Bronchial epithelial cell (primary cell): ENCODE results near the gene RFX5. TPM values are rescaled to one million over a fixed set of nuclear protein-coding genes. Genes with fewer than 3 reads are reported as not detected.
A peak's percentile ranks its signal among the peaks of the same experiment; 100 is the strongest.

Experiments
- DNase-seq: peaks from one replicate; pipeline ENCODE4 v3.0.0-alpha.2; 2010; ENCODE audit warnings: low read depth
- FAIRE-seq: peaks from 2 replicates; lab custom pipeline; 2011; peaks lifted over from hg19 to GRCh38; lab: Jason Lieb, UNC
- H3K27me3 ChIP-seq: 2 replicates; pipeline ENCODE4 v1.5.1; 2011; ENCODE audit warnings: low read length; ENCODE audit not compliant: control insufficient read depth, insufficient read depth
- H3K36me3 ChIP-seq: 2 replicates; pipeline ENCODE4 v1.5.1; 2011; ENCODE audit warnings: low read length; ENCODE audit not compliant: control insufficient read depth, insufficient read depth
- H3K4me3 ChIP-seq: 2 replicates; pipeline ENCODE4 v1.5.1; 2011; ENCODE audit warnings: mild to moderate bottlenecking, low read depth, low read length, control low read depth
- total RNA-seq: library from RNA; depleted of rRNA; stranded (reverse); fragments of >200 nt; gene quantifications from 2 replicates; pipeline ENCODE4 v1.2.1, GENCODE V29; 2014
- TF ChIP-seq, protein P1 (sequence below): IDR thresholded peaks from 2 replicates; pipeline ENCODE4 v1.5.1; 2011; ENCODE audit warnings: mild to moderate bottlenecking, moderate library complexity, low read length, control low read depth, inconsistent platforms; ENCODE audit not compliant: insufficient read depth, severe bottlenecking

RFX5 gene
- total RNA-seq, 1 donor from 2014 or later, result 16.6 TPM

DNA sequence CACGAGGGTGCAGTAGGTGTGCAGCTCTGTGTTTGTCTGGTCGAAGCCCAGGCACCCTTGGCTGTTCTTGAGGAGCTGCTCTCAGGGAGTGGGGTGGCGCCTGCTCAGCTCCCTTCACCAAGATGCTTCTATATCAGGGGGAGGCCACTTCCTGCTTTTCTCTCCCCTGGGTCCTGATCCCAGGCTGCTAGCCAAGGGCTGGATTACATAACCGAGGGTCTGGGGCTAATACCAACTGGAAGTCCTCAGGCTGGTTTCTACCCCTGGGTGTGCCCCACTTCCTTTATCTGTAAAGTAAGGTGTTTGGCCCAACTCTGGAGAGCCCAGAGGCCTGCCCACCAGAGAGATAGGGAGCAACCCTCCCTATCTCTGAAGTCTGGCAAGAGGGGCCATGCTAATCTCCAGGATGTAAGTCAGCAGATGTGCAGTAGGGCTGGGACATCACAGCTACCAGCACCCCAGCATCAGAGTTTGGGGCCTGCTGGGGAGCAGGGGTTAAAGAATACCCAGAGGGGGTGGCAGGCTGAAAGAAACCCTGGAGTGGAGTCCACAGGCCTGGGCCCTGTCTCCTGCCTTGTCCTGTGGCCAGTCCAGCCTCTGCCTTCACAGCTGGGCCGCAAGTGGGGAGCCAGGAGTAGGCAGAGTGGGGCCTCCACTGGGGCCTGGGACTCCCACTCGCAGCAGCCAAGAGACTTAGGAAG is 23.3 kb upstream of the RFX5 start:
- Histone ChIP-seq H3K27me3 (peaks cover 4% of the 10 kb centered on the region), H3K36me3 (peaks cover 2% of the 10 kb centered on the region), H3K4me3 (no peak overlapping the region)
- DNase-seq (no peak), FAIRE-seq (no peak)
- TF ChIP-seq, protein P1, sequence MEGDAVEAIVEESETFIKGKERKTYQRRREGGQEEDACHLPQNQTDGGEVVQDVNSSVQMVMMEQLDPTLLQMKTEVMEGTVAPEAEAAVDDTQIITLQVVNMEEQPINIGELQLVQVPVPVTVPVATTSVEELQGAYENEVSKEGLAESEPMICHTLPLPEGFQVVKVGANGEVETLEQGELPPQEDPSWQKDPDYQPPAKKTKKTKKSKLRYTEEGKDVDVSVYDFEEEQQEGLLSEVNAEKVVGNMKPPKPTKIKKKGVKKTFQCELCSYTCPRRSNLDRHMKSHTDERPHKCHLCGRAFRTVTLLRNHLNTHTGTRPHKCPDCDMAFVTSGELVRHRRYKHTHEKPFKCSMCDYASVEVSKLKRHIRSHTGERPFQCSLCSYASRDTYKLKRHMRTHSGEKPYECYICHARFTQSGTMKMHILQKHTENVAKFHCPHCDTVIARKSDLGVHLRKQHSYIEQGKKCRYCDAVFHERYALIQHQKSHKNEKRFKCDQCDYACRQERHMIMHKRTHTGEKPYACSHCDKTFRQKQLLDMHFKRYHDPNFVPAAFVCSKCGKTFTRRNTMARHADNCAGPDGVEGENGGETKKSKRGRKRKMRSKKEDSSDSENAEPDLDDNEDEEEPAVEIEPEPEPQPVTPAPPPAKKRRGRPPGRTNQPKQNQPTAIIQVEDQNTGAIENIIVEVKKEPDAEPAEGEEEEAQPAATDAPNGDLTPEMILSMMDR, result no peak

DNA sequence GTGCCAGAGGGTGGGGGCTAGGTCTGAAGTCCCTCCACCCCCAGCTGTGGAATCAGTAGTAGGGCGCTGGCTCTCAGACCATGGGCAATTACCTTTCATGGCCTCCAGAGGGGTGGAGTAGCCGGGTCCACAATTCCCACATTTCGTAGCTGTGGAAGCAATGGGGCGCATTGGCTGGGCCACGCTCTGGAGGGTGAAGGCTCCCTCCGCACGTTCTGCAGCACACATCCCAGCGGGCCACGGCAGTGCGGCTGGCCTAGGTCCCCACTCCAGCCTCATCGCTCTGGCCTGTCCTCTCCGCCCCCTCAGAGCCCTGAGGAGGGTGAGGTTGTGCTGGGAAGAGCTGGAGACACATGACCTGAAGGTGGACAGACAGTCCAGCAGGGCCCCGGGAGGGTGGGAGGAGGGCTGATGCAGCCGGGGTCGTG is 22.6 kb upstream of the RFX5 start:
- H3K4me3 ChIP-seq, result no peak overlapping the region
- H3K36me3 ChIP-seq, result peaks cover 2% of the 10 kb centered on the region
- no peak for FAIRE-seq
- TF ChIP-seq, protein P1, result no peak
- peaks cover 4% of the 10 kb centered on the region for H3K27me3 ChIP-seq
- DNase-seq, result no peak

DNA sequence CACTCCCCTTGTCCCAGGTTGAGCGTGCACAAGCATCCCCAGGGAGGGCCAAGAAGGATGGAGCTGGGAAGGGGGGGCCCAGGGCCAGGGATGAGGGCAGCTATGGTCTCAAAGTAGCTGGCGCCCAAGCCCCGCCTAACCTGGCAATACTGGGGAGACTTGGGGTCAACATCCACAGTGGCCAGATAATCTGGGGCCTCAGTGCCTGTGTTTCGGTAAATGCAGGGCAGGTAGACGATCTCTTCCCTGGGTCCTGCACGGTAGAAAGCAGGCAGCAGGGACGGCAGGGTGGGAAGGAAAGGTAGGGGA is 22.2 kb upstream of the RFX5 start:
- DNase-seq (no peak), FAIRE-seq (no peak)
- H3K36me3 ChIP-seq, result peaks cover 2% of the 10 kb centered on the region
- no peak overlapping the region for H3K4me3 ChIP-seq
- TF ChIP-seq, protein P1, result no peak
- H3K27me3 ChIP-seq, result peaks cover 4% of the 10 kb centered on the region

DNA sequence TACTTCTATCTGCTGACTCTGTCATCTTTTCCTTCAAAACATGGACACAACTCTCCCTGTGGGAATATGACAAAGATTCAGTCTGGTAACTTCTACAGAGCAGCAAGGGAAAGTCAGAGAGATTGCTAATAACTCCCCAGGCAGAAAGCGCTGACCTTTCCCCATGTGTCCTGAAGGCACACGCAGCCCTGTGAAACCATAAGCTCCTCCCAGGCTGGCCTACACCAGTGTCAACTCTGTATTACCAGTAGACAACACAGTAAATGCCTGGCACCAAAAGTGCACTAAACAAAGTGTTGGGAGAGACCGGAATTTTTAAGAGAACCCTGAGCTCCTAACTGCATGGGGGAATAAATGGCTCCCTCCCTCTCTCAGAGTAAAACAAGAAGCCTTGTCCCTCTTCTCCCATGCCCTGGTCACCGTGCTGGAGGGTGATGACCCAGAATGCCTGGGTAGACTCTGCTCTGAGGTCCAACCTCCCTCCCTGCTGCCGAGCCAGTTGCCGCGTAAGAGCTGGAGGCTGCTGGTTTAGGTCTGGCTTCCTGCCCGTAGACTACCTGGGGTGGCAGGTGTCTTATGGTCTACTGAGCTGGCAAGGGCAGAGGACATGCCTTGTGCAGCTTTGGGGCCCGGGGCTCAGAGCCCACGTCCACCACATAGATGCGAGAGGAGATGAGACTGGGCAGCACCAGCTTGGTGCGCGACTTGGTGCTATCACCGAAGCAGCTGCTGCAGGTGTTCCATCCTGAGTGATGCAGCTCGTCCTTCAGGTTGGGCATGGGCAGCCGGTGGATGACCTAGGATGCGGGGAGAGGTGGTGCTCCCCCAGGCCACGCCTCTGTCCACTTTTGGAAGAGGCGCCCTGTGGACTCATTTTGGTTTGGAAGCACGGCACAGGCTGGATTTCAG is 21.6 kb upstream of the RFX5 start:
- Histone ChIP-seq H3K36me3 (peaks cover 2% of the 10 kb centered on the region), H3K4me3 (no peak overlapping the region), H3K27me3 (peaks cover 4% of the 10 kb centered on the region)
- TF ChIP-seq, protein P1, result no peak
- DNase-seq (no peak), FAIRE-seq (peak; percentile 76)

DNA sequence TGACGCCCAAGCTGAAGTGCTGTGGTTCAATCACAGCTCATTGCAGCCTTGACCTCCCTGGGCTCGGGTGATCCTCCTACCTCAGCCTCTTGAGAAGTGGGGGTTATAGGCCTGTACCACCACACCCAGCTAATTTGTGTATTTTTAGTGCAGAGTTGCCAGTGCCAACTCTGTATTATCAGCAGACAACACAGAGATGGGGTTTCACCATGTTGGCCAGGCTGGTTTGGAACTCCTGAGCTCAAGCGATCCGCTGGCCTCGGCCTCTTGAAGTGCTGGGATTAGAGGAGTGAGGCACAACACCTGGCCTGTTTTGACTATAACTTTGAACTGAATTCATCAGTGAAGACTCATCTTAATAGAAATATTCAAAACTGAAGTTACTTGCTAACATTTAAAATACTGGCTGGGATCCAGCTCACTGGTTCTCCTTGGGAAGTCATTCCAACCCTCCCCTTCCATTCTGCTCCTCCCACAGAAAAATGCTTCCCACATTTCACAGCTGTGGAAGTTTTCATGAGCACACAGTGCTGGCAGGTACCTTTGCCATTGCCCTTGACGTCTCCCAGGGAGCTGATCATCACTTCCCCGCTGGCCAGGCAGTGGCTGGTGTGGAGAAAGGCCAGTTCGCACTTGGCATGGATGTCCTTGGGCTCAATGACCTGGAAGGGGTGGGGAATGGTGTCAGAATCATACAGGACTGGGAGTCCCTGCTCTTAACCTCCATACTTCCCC is 20.8 kb upstream of the RFX5 start:
- DNase-seq (no peak), FAIRE-seq (no peak)
- Histone ChIP-seq H3K4me3 (no peak overlapping the region), H3K27me3 (peaks cover 4% of the 10 kb centered on the region), H3K36me3 (peaks cover 2% of the 10 kb centered on the region)
- TF ChIP-seq, protein P1, result no peak
